Gastrocnemius medialis (tissue), 4 donors: ENCODE data around the gene P2RX1. TPM values are rescaled to one million over a fixed set of nuclear protein-coding genes. Genes with fewer than 3 reads are reported as not detected.
A peak's percentile ranks its signal among the peaks of the same experiment; 100 is the strongest.

Experiments
- ATAC-seq, 2 donors: fragments of 150-250 bp; one replicate each; pipeline ENCODE4 v1.9.1; 2016
- DNase-seq, 2 donors: peaks; one replicate each; pipeline ENCODE4 v3.0.0-alpha.2; 2019
- H3K27ac ChIP-seq, 4 donors: fragments of 200-600 bp; sonication (generic); 1 replicate in 1 of 4; 2 replicates in 3 of 4; pipeline ENCODE4 v1.5.1; 2016 to 2018; ENCODE audit warnings: mild to moderate bottlenecking in 2 of 4, moderate library complexity in 1 of 4
- H3K27me3 ChIP-seq, 3 donors: fragments of 200-600 bp; sonication (generic) in 2 of 3; 1 replicate in 1 of 3; 2 replicates in 2 of 3; pipeline versions ENCODE4 v1.5.1 to v1.6.0; 2016 to 2019; ENCODE audit warnings: mild to moderate bottlenecking in 1 of 3, moderate library complexity in 1 of 3
- H3K36me3 ChIP-seq, 2 donors: fragments of 200-600 bp; sonication (generic) in 1 of 2; one replicate each; pipeline ENCODE4 v1.5.1; 2017 to 2018
- H3K4me1 ChIP-seq, 2 donors: fragments of 200-600 bp; sonication (generic) in 1 of 2; one replicate each; pipeline ENCODE4 v1.5.1; 2016 to 2017; ENCODE audit warnings: mild to moderate bottlenecking in 2 of 2
- H3K4me3 ChIP-seq, 4 donors: fragments of 200-600 bp; sonication (generic) in 3 of 4; 1 replicate in 1 of 4; 2 replicates in 3 of 4; pipeline ENCODE4 v1.5.1; 2016 to 2019; ENCODE audit warnings: mild to moderate bottlenecking in 2 of 4
- H3K9me3 ChIP-seq, 3 donors: fragments of 200-600 bp; sonication (generic) in 2 of 3; 1 replicate in 1 of 3; 2 replicates in 2 of 3; pipeline ENCODE4 v1.5.1; 2016 to 2019
- CTCF ChIP-seq, 5 experiments: fragments of 450-650 bp in 3 of 5; fragments of 200-600 bp in 2 of 5; sonication (generic) in 2 of 5; IDR thresholded peaks in 4 of 5; conservative IDR thresholded peaks in 1 of 5; 1 replicate in 4 of 5; 2 replicates in 1 of 5; pipeline ENCODE4 v1.5.1; 2016 to 2019; ENCODE audit warnings: antibody characterized with exemption in 5 of 5, mild to moderate bottlenecking in 3 of 5, moderate library complexity in 3 of 5
- POLR2A ChIP-seq, 2 donors: fragments of 450-650 bp; IDR thresholded peaks; one replicate each; pipeline ENCODE4 v1.6.1; 2017; ENCODE audit warnings: antibody characterized with exemption in 2 of 2, mild to moderate bottlenecking in 2 of 2, moderate library complexity in 2 of 2
- in situ Hi-C, 4 donors: fragments of 200-750 bp; cut with MboI; loops; one replicate each; pipeline versions ENCODE4 v1.15.0 to v1.8.0; 2017; ENCODE audit warnings: low sequenced_read_pairs in 4 of 4
- intact Hi-C: fragments of 100-400 bp; cut with DNase I; formaldehyde crosslinking; loops from one replicate; pipeline ENCODE4 v1.15.1; 2023; ENCODE audit warnings: low total_unique reads
- total RNA-seq, 4 donors: library from RNA; depleted of rRNA; stranded (reverse); fragments of >200 nt; gene quantifications; one replicate each; pipeline versions ENCODE4 v1.1.0 to v1.2.3, GENCODE V29; 2016

The P2RX1 gene
- total RNA-seq, 4 donors from 2014 or later: 0.25 to 0.59 (median 0.38) TPM; not detected in 1

DNA sequence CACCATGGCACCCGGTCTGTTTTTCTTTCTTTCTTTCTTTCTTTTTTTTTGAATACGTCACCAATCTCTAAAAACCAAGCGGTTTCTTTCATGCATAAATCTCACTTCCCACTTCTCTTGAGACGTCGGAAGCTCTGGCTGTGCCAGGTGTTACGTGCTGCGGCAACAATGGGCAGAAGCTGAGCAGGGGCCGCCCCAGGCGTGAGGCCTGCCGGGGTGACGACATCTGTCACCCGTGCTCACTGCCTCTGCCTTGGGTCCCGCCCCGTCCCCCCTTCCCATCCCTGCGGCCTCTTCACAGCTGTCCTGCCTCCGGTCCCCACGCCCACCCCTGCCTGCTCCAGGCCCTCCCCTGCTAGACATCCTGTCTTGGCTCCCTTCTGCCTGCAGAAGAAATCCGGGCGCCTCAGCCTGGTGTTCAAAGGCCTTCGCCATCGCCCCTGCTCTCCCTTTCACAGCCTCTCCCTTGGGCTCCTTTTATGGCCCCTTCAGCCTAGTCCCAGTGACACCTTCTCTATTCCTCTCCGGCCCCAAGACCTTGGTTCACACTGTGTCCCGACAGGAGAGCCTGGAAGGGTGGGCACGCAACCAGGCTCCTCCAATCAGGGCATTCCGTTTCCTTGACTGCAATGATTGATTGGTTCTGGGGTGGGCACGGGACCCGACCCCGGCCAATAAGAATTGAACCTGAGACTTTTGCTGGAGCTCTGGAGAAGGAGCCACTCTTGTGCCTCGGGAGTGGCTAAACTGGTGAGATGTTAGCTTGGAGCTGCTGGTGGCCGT lies 4.8 kb downstream of the P2RX1 start:
- in situ Hi-C loops: loop anchor here in 3 of 4 donors (10.0 kb wide), 2 partner anchors 47 to 93 kb away; no protein-coding TSS in a partner anchor
- no peak overlapping the region for H3K4me3 ChIP-seq
- TF ChIP-seq CTCF (IDR thresholded peaks at IDR 0.05 in 4 of 5, conservative IDR thresholded peaks at IDR 0.05 in 1 of 5): no peak
- TF ChIP-seq POLR2A (IDR thresholded peaks at IDR 0.05): no peak
- no peaks in the 10 kb centered on the region for H3K36me3 ChIP-seq
- peaks cover 3 to 5% of the 10 kb centered on the region in 2 donors for H3K4me1 ChIP-seq
- no peak overlapping the region for H3K27ac ChIP-seq
- DNase-seq: no peak
- no peaks in the 10 kb centered on the region for H3K27me3 ChIP-seq
- intact Hi-C loops: loop anchor here (2.0 to 5.0 kb wide), 2 partner anchors 49 to 91 kb away; no protein-coding TSS in a partner anchor
- no peak for ATAC-seq
- no peaks in the 10 kb centered on the region for H3K9me3 ChIP-seq

- H3K36me3 ChIP-seq: no peaks in the 10 kb centered on the region
- intact Hi-C loops (loop anchor here (5.0 kb wide), 1 partner anchor 92 kb away; no protein-coding TSS in a partner anchor), in situ Hi-C loops (loop anchor here in 3 of 4 donors (10.0 kb wide), 2 partner anchors 46 to 94 kb away; no protein-coding TSS in a partner anchor)
- TF ChIP-seq POLR2A (IDR thresholded peaks at IDR 0.05): no peak
- no peak for TF ChIP-seq CTCF (IDR thresholded peaks at IDR 0.05 in 4 of 5, conservative IDR thresholded peaks at IDR 0.05 in 1 of 5)
- no peak for DNase-seq
- H3K4me3 ChIP-seq: no peak overlapping the region
- H3K27me3 ChIP-seq: no peaks in the 10 kb centered on the region
- no peaks in the 10 kb centered on the region for H3K9me3 ChIP-seq
- H3K27ac ChIP-seq: no peak overlapping the region
- ATAC-seq: no peak
- H3K4me1 ChIP-seq: peaks cover 3 to 5% of the 10 kb centered on the region in 2 donors
Measured at GRCh38 chr17:3910420-3911270, 5.6 kb downstream of the P2RX1 start.

DNA sequence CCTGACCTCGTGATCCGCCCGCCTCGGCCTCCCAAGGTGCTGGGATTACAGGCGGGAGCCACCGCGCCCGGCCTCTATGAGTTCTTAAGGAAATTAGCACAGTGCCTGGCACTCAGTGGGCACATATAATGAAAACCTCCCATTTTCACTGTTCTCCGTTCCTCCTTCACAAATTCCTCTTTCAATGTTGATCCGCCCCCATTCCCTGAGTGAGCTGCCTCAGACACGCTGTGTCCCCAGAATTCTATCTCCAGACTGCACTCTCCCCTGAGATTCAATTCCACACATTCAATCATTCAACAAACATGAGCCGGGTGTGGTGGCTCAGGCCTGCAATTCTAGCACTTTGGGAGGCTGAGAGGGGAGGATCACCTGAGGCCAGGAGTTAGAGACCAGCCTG lies 7.0 kb downstream of the P2RX1 start:
- no peaks in the 10 kb centered on the region for H3K9me3 ChIP-seq
- H3K27ac ChIP-seq: no peak overlapping the region
- no peaks in the 10 kb centered on the region for H3K36me3 ChIP-seq
- no peak for TF ChIP-seq CTCF (IDR thresholded peaks at IDR 0.05 in 4 of 5, conservative IDR thresholded peaks at IDR 0.05 in 1 of 5)
- TF ChIP-seq POLR2A (IDR thresholded peaks at IDR 0.05): no peak
- intact Hi-C loops: no loop called here
- H3K27me3 ChIP-seq: no peaks in the 10 kb centered on the region
- no peak for DNase-seq
- H3K4me1 ChIP-seq: peaks cover 3 to 5% of the 10 kb centered on the region in 2 donors
- no peak overlapping the region for H3K4me3 ChIP-seq
- in situ Hi-C loops: no loop called here
- ATAC-seq: no peak

DNA sequence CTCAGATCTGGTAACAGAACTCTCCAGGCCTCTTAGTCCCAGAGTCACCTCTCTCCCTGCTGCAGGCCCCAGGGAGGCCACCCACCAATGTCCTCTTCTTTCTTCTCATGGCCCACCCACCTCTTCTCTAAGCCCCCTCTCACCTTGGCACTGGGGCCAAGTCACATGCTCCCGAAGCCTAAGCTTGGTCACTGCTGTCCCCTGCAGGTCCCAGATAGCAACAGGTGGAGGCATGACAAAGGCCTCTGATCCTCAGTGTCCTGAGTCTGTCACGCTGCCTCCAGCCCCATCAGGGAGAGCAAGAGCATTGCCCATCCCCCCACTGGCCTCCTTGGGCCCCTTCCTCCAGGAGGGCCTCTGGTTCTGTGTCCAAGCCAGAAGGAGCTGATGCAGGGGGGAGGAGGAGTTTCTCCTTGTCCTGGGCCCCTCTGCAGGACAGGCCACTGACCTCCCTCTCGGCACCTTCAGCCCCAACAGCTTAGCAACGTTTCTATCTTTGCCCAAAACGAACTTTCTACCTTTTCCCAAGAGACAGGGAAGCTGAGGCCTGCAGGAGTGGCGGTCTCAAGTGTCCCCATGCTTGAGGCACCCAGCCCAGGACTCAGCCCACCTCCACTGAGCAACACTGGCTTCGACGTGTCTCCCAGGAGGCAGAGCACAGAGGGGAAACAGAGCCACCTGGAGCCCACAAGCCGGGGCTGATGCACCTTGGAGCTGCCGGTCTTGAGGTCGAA lies 8.6 kb downstream of the P2RX1 start:
- no peaks in the 10 kb centered on the region for H3K27me3 ChIP-seq
- intact Hi-C loops (no loop called here), in situ Hi-C loops (no loop called here)
- DNase-seq: no peak
- H3K36me3 ChIP-seq: no peaks in the 10 kb centered on the region
- H3K4me3 ChIP-seq: no peak overlapping the region
- H3K27ac ChIP-seq: no peak overlapping the region
- peaks cover 0 to 5% of the 10 kb centered on the region in 2 donors for H3K4me1 ChIP-seq
- H3K9me3 ChIP-seq: no peaks in the 10 kb centered on the region
- TF ChIP-seq POLR2A (IDR thresholded peaks at IDR 0.05) (no peak), CTCF (IDR thresholded peaks at IDR 0.05 in 4 of 5, conservative IDR thresholded peaks at IDR 0.05 in 1 of 5) (peak in 3 of 5 experiments; percentile 25 to 58 (median 41))
- no peak for ATAC-seq
